ENCODE results near the gene DNAH8. TPM values are rescaled to one million over a fixed set of nuclear protein-coding genes. Genes with fewer than 3 reads are reported as not detected.

DNAH8 gene
- polyA plus RNA-seq, 1 of the 3 experiments (the other 2 are of a cell fraction) = not detected

- ChIA-PET CTCF (interaction anchor here (1.2 kb wide), 1 partner anchor 58 kb away, joined by 3 read pairs; no protein-coding TSS in a partner anchor), POLR2A (interaction anchor here (0.6 to 0.7 kb wide), 2 partner anchors 16 to 251 kb away, joined by 4 to 5 read pairs; no protein-coding TSS in a partner anchor)
- 94% methylated on average over 2 of the region's 2 CpGs for WGBS (ENCODE audit: low lambda C conversion rate)
- peaks cover 92% of the 10 kb centered on the region for H3K79me2 ChIP-seq (ENCODE audit: insufficient read depth)
- no peak overlapping the region for H3K9ac ChIP-seq
- no peaks in the 10 kb centered on the region for H3K27me3 ChIP-seq (ENCODE audit: insufficient read depth)
- TF ChIP-seq USF2 (IDR thresholded peaks at IDR 0.05; ENCODE audit: borderline replicate concordance, low read depth, low read length) = no peak
- TF ChIP-seq RCOR1 (IDR thresholded peaks at IDR 0.05; ENCODE audit: low read length) = no peak
- no peak for TF ChIP-seq MAX (IDR thresholded peaks at IDR 0.05; ENCODE audit: low read depth)
- TF ChIP-seq RFX5 (IDR thresholded peaks at IDR 0.05; ENCODE audit: low read length) = no peak
- no peak overlapping the region for H3K4me2 ChIP-seq
- H3K4me3 ChIP-seq (ENCODE audit: low read depth in 2 of 2, low read length in 1 of 2) = no peak overlapping the region
- no peaks in the 10 kb centered on the region for H3K9me2 ChIP-seq
- peaks cover 2 to 22% of the 10 kb centered on the region in 2 experiments for H3K36me3 ChIP-seq (replicated peaks in 1 of 2; ENCODE audit: control insufficient read depth in 1 of 2, insufficient read depth in 2 of 2, low read length in 1 of 2)
- H2AFZ ChIP-seq (ENCODE audit: low read depth) = no peak overlapping the region
- peaks cover 7% of the 10 kb centered on the region for H3F3A ChIP-seq (replicated peaks; ENCODE audit: insufficient read depth)
- no peak for DNase-seq
- no peak overlapping the region for H3K27ac ChIP-seq (ENCODE audit: low read depth in 2 of 2, low read length in 1 of 2)
- peaks cover 6% of the 10 kb centered on the region; the same call in 1 of the 2 replicates for H3K9me3 ChIP-seq
- H4K20me1 ChIP-seq (ENCODE audit: insufficient read depth) = peaks cover 15% of the 10 kb centered on the region; the same call in 1 of the 2 replicates
- H3K4me1 ChIP-seq (ENCODE audit: control insufficient read depth in 1 of 2, insufficient read depth in 2 of 2, low read depth in 1 of 2, low read length in 1 of 2) = no peaks in the 10 kb centered on the region
These were observed 19.7 kb upstream of the DNAH8 start for GRCh38 chr6:38695227-38695900.

GRCh38 chr6:38695933-38696332, 19.2 kb upstream of the DNAH8 start:
- Histone ChIP-seq H3K79me2 (ENCODE audit: insufficient read depth) (peaks cover 92% of the 10 kb centered on the region), H3K27ac (ENCODE audit: low read depth in 2 of 2, low read length in 1 of 2) (no peak overlapping the region), H3K4me3 (ENCODE audit: low read depth in 2 of 2, low read length in 1 of 2) (no peak overlapping the region), H3K4me1 (ENCODE audit: control insufficient read depth in 1 of 2, insufficient read depth in 2 of 2, low read depth in 1 of 2, low read length in 1 of 2) (no peaks in the 10 kb centered on the region), H3K27me3 (ENCODE audit: insufficient read depth) (no peaks in the 10 kb centered on the region), H3K9me2 (no peaks in the 10 kb centered on the region), H3K9me3 (peaks cover 8% of the 10 kb centered on the region; the same call in 1 of the 2 replicates), H3K36me3 (replicated peaks in 1 of 2; ENCODE audit: control insufficient read depth in 1 of 2, insufficient read depth in 2 of 2, low read length in 1 of 2) (peaks cover 2 to 28% of the 10 kb centered on the region in 2 experiments), H3F3A (replicated peaks; ENCODE audit: insufficient read depth) (peaks cover 3% of the 10 kb centered on the region), H4K20me1 (ENCODE audit: insufficient read depth) (peaks cover 15% of the 10 kb centered on the region; the same call in 1 of the 2 replicates), H3K9ac (no peak overlapping the region), H2AFZ (ENCODE audit: low read depth) (no peak overlapping the region), H3K4me2 (no peak overlapping the region)
- 92% methylated on average over 1 of the region's 1 CpG for WGBS (ENCODE audit: low lambda C conversion rate)
- TF ChIP-seq NRF1 (IDR thresholded peaks at IDR 0.05; ENCODE audit: low read depth, low read length) (no peak), MEF2A (IDR thresholded peaks at IDR 0.05; ENCODE audit: borderline replicate concordance, low read depth) (no peak), TCF12 (IDR thresholded peaks at IDR 0.05) (no peak), EP300 (IDR thresholded peaks at IDR 0.05; ENCODE audit: borderline replicate concordance in 1 of 2, low read depth in 1 of 2, low read length in 1 of 2) (no peak), MAX (IDR thresholded peaks at IDR 0.05; ENCODE audit: low read depth) (no peak), POLR2AphosphoS5 (IDR thresholded peaks at IDR 0.05; ENCODE audit: low read depth, low read length) (no peak), RXRA (IDR thresholded peaks at IDR 0.05; ENCODE audit: borderline replicate concordance, low read depth) (no peak), USF2 (IDR thresholded peaks at IDR 0.05; ENCODE audit: borderline replicate concordance, low read depth, low read length) (no peak), TAF1 (IDR thresholded peaks at IDR 0.05; ENCODE audit: borderline replicate concordance, low read depth, low read length) (no peak), TEAD4 (IDR thresholded peaks at IDR 0.05; ENCODE audit: borderline replicate concordance, insufficient read depth) (no peak), RCOR1 (IDR thresholded peaks at IDR 0.05; ENCODE audit: low read length) (no peak), USF1 (IDR thresholded peaks at IDR 0.05; ENCODE audit: borderline replicate concordance, low read depth) (no peak), RFX5 (IDR thresholded peaks at IDR 0.05; ENCODE audit: low read length) (no peak), YY1 (IDR thresholded peaks at IDR 0.05; ENCODE audit: low read depth) (no peak), RAD21 (IDR thresholded peaks at IDR 0.05; ENCODE audit: low read length) (no peak), JUND (IDR thresholded peaks at IDR 0.05) (no peak), CHD2 (IDR thresholded peaks at IDR 0.05; ENCODE audit: low read length, partially characterized antibody) (no peak), FOSL2 (IDR thresholded peaks at IDR 0.05; ENCODE audit: borderline replicate concordance, low read depth) (no peak)
- no peak for DNase-seq
- ChIA-PET CTCF (interaction anchor here (1.2 kb wide), 1 partner anchor 57 kb away, joined by 3 read pairs; no protein-coding TSS in a partner anchor), POLR2A (interaction anchor here (0.7 kb wide), 1 partner anchor 17 kb away, joined by 4 read pairs; no protein-coding TSS in a partner anchor)
